ENCODE measurements around the gene NFIC. TPM values are rescaled to one million over a fixed set of nuclear protein-coding genes. Genes with fewer than 3 reads are reported as not detected.
"Not testable (repeated sequence)": the region's sequence is repeated elsewhere in the genome, so short reads cannot be mapped to it uniquely, and the experiment has no call there.

Gene NFIC
- total RNA-seq, 1 donor from 2014 or later, result 17.8 TPM

- Mint-ChIP-seq H3K36me3 (peaks cover 3% of the 10 kb centered on the region), H3K9me3 (peaks cover 3% of the 10 kb centered on the region), H3K4me3 (peak within 1 kb of the TSS; percentile 95), H3K4me1 (ENCODE audit: unreplicated experiment) (peaks cover 21% of the 10 kb centered on the region), H3K27ac (peak within 1 kb of the TSS; percentile 98), H3K27me3 (no peaks in the 10 kb centered on the region)
- TF ChIP-seq CTCF (conservative IDR thresholded peaks at IDR 0.05), result no peak
- DNase-seq (ENCODE audit: extremely low spot score, unreplicated experiment), result peak; percentile 100
These were observed 139.4 kb downstream of the NFIC start, which contains the start of gene FZR1 for GRCh38 chr19:3505598-3506383. Gene FZR1, plus strand, starts transcription at chr19:3506311. Its CDS starts 16,679 bp downstream, at chr19:3522990.

- Mint-ChIP-seq H3K9me3 (no peaks in the 10 kb centered on the region), H3K36me3 (peaks cover 3% of the 10 kb centered on the region), H3K27me3 (no peaks in the 10 kb centered on the region), H3K27ac (peak overlapping the region; percentile 93), H3K4me1 (ENCODE audit: unreplicated experiment) (peaks cover 18% of the 10 kb centered on the region), H3K4me3 (peak overlapping the region; percentile 95)
- no peak for TF ChIP-seq CTCF (conservative IDR thresholded peaks at IDR 0.05)
- DNase-seq (ENCODE audit: extremely low spot score, unreplicated experiment), result no peak
These were observed 140.3 kb downstream of the NFIC start for GRCh38 chr19:3506384-3507340.

GRCh38 chr19:3507371-3508120 is 141.2 kb downstream of the NFIC start:
- H3K4me1 Mint-ChIP-seq (ENCODE audit: unreplicated experiment), result peaks cover 18% of the 10 kb centered on the region
- H3K27ac Mint-ChIP-seq, result peak overlapping the region; percentile 93
- TF ChIP-seq CTCF (conservative IDR thresholded peaks at IDR 0.05), result no peak

GRCh38 chr19:3508121-3508661 is 141.8 kb downstream of the NFIC start:
- Mint-ChIP-seq H3K4me3 (peak overlapping the region; percentile 95), H3K4me1 (ENCODE audit: unreplicated experiment) (peaks cover 18% of the 10 kb centered on the region)
- not testable (repeated sequence) for DNase-seq (ENCODE audit: extremely low spot score, unreplicated experiment); H3K36me3 Mint-ChIP-seq; H3K27ac Mint-ChIP-seq; H3K9me3 Mint-ChIP-seq; H3K27me3 Mint-ChIP-seq

More at GRCh38 chr19:3507371-3508120, 141.2 kb downstream of the NFIC start:
- DNase-seq (ENCODE audit: extremely low spot score, unreplicated experiment), result no peak
- H3K36me3 Mint-ChIP-seq, result peaks cover 3% of the 10 kb centered on the region
- no peaks in the 10 kb centered on the region for H3K27me3 Mint-ChIP-seq
- peak overlapping the region; percentile 95 for H3K4me3 Mint-ChIP-seq
- H3K9me3 Mint-ChIP-seq, result no peaks in the 10 kb centered on the region

GRCh38 chr19:3508771-3509535 is 142.6 kb downstream of the NFIC start:
- Mint-ChIP-seq H3K4me1 (ENCODE audit: unreplicated experiment) (peaks cover 18% of the 10 kb centered on the region), H3K36me3 (peaks cover 3% of the 10 kb centered on the region), H3K9me3 (no peaks in the 10 kb centered on the region), H3K27me3 (no peaks in the 10 kb centered on the region), H3K27ac (peak overlapping the region; percentile 73), H3K4me3 (peak overlapping the region; percentile 95)
- TF ChIP-seq CTCF (conservative IDR thresholded peaks at IDR 0.05), result no peak
- DNase-seq (ENCODE audit: extremely low spot score, unreplicated experiment), result no peak
